H1 (cell line): Measurements from ENCODE around the gene RELCH. TPM values are rescaled to one million over a fixed set of nuclear protein-coding genes. Genes with fewer than 3 reads are reported as not detected.

Experiments used
- CTCF ChIA-PET: fragments of 300-600 bp; sonication (Branson Sonifier 250); formaldehyde crosslinking; loops from one replicate; lab custom pipeline; 2021; ENCODE audit not compliant: partially characterized antibody; lab: Charles Lee
- POLR2A ChIA-PET: fragments of 300-600 bp; sonication (Branson Sonifier 250); formaldehyde crosslinking; loops from one replicate; lab custom pipeline; 2021; ENCODE audit warnings: inconsistent platforms; ENCODE audit not compliant: partially characterized antibody; lab: Charles Lee
- DNase-seq, 2 experiments: peaks; one replicate each; pipeline versions ENCODE4 v3.0.0 to v3.0.0-alpha.2; 2010 to 2022; ENCODE audit warnings: low spot score in 2 of 2, low read depth in 1 of 2, mixed read lengths in 1 of 2
- FAIRE-seq: peaks from 2 replicates; lab custom pipeline; 2011; peaks lifted over from hg19 to GRCh38; lab: Jason Lieb, UNC
- H2AFZ ChIP-seq: 2 replicates; pipeline ENCODE4 v1.8.1; 2012; ENCODE audit warnings: low read length, inconsistent platforms
- H2AK5ac ChIP-seq: 2 replicates; pipeline ENCODE4 v1.6.1; 2013; ENCODE audit warnings: low read depth, low read length
- H2BK120ac ChIP-seq: replicated peaks from 2 replicates; pipeline ENCODE3; 2013; ENCODE audit warnings: low read depth, low read length, inconsistent platforms
- H2BK12ac ChIP-seq: 2 replicates; pipeline ENCODE4 v1.6.1; 2013; ENCODE audit warnings: low read depth, low read length
- H2BK15ac ChIP-seq: 2 replicates; pipeline ENCODE4 v1.6.1; 2013; ENCODE audit warnings: low read length
- H2BK20ac ChIP-seq: 2 replicates; pipeline ENCODE4 v1.6.1; 2013; ENCODE audit warnings: low read length
- H2BK5ac ChIP-seq: 2 replicates; pipeline ENCODE4 v1.6.1; 2013; ENCODE audit warnings: low read depth, low read length
- H3K14ac ChIP-seq: 2 replicates; pipeline ENCODE4 v1.6.1; 2013; ENCODE audit warnings: inconsistent platforms; ENCODE audit not compliant: insufficient read length
- H3K18ac ChIP-seq: 2 replicates; pipeline ENCODE4 v1.6.1; 2013; ENCODE audit warnings: low read length; ENCODE audit errors: extremely low read depth
- H3K23ac ChIP-seq: 2 replicates; pipeline ENCODE4 v1.6.1; 2013; ENCODE audit warnings: inconsistent platforms; ENCODE audit not compliant: insufficient read length
- H3K23me2 ChIP-seq: 2 replicates; pipeline ENCODE4 v1.6.1; 2013; ENCODE audit warnings: low read depth, low read length
- H3K27ac ChIP-seq: 2 replicates; pipeline ENCODE4 v1.6.1; 2011; ENCODE audit warnings: low read depth, low read length, inconsistent platforms
- H3K27me3 ChIP-seq, 4 experiments: replicated peaks in 1 of 4; 1 replicate in 1 of 4; 2 replicates in 3 of 4; pipeline versions ENCODE4 v1.6.1 to v1.8.1; 2011 to 2013; ENCODE audit warnings: low read length in 3 of 4, mild to moderate bottlenecking in 3 of 4, inconsistent platforms in 2 of 4, mixed read lengths in 2 of 4, moderate library complexity in 1 of 4; ENCODE audit not compliant: control insufficient read depth in 3 of 4, insufficient read depth in 3 of 4; ENCODE audit errors: extremely low read depth in 1 of 4
- H3K36me3 ChIP-seq, 4 experiments: 2 replicates each; pipeline versions ENCODE4 v1.6.1 to v1.8.1; 2011 to 2013; ENCODE audit warnings: mild to moderate bottlenecking in 4 of 4, low read length in 3 of 4, moderate library complexity in 2 of 4, control low read depth in 1 of 4, inconsistent platforms in 1 of 4; ENCODE audit not compliant: insufficient read depth in 4 of 4, control insufficient read depth in 2 of 4
- H3K4ac ChIP-seq: replicated peaks from 2 replicates; pipeline ENCODE3; 2013; ENCODE audit warnings: low read length, low read depth, mixed read lengths, inconsistent platforms; ENCODE audit not compliant: insufficient read length
- H3K4me1 ChIP-seq, 4 experiments: replicated peaks in 1 of 4; 1 replicate in 1 of 4; 2 replicates in 3 of 4; pipeline versions ENCODE4 v1.6.1 to v1.8.1; 2011 to 2013; ENCODE audit warnings: low read length in 3 of 4, inconsistent platforms in 2 of 4, mixed read lengths in 1 of 4; ENCODE audit not compliant: insufficient read depth in 4 of 4, control insufficient read depth in 3 of 4
- H3K4me2 ChIP-seq, 2 experiments: 2 replicates each; pipeline versions ENCODE4 v1.6.1 to v1.8.1; 2011 to 2013; ENCODE audit warnings: low read depth in 2 of 2, low read length in 2 of 2, control low read depth in 1 of 2, inconsistent platforms in 1 of 2, mild to moderate bottlenecking in 1 of 2; ENCODE audit not compliant: insufficient read depth in 1 of 2
- H3K4me3 ChIP-seq, 4 experiments: fragments of 200-600, 300-600 bp in 1 of 4; sonication (generic), shearing (Covaris generic), sonication (Bioruptor Twin) in 1 of 4; 2 replicates each; pipeline versions ENCODE4 v1.5.1 to v1.8.1; 2011 to 2016; ENCODE audit warnings: low read length in 4 of 4, low read depth in 3 of 4, control low read depth in 2 of 4, inconsistent platforms in 2 of 4, mild to moderate bottlenecking in 2 of 4, mixed read lengths in 1 of 4, moderate library complexity in 1 of 4; ENCODE audit not compliant: insufficient read depth in 2 of 4; ENCODE audit errors: extremely low read depth in 1 of 4
- H3K56ac ChIP-seq: replicated peaks from 2 replicates; pipeline ENCODE3; 2013; ENCODE audit warnings: low read depth, mild to moderate bottlenecking, mixed read lengths, low read length, inconsistent platforms; ENCODE audit not compliant: insufficient read length
- H3K79me1 ChIP-seq: 2 replicates; pipeline ENCODE4 v1.6.1; 2013; ENCODE audit warnings: low read depth, low read length, control low read depth
- H3K79me2 ChIP-seq, 2 experiments: 2 replicates each; pipeline versions ENCODE4 v1.6.1 to v1.8.1; 2012 to 2013; ENCODE audit warnings: low read length in 2 of 2, mild to moderate bottlenecking in 2 of 2, inconsistent platforms in 1 of 2; ENCODE audit not compliant: insufficient read depth in 2 of 2, control insufficient read depth in 1 of 2
- H3K9ac ChIP-seq, 4 experiments: replicated peaks in 1 of 4; 1 replicate in 1 of 4; 2 replicates in 3 of 4; pipeline versions ENCODE4 v1.6.1 to v1.8.1; 2011 to 2013; ENCODE audit warnings: low read depth in 3 of 4, low read length in 3 of 4, control low read depth in 2 of 4, mild to moderate bottlenecking in 2 of 4, moderate library complexity in 2 of 4, inconsistent platforms in 1 of 4; ENCODE audit errors: extremely low read depth in 1 of 4
- H3K9me3 ChIP-seq, 2 experiments: 2 replicates each; pipeline versions ENCODE4 v1.6.1 to v1.8.1; 2012 to 2013; ENCODE audit warnings: mild to moderate bottlenecking in 2 of 2, moderate library complexity in 2 of 2, control low read depth in 1 of 2, inconsistent platforms in 1 of 2, low read depth in 1 of 2, low read length in 1 of 2, mixed read lengths in 1 of 2; ENCODE audit not compliant: insufficient read depth in 2 of 2
- H4K20me1 ChIP-seq, 2 experiments: replicated peaks in 1 of 2; 2 replicates each; pipeline versions ENCODE3 to v1.8.1; 2011 to 2013; ENCODE audit warnings: inconsistent platforms in 2 of 2, low read length in 2 of 2, mild to moderate bottlenecking in 1 of 2; ENCODE audit not compliant: insufficient read depth in 2 of 2, control insufficient read depth in 1 of 2
- H4K5ac ChIP-seq: 2 replicates; pipeline ENCODE4 v1.6.1; 2013; ENCODE audit warnings: low read length, low read depth, mixed read lengths, inconsistent platforms; ENCODE audit not compliant: insufficient read length
- H4K8ac ChIP-seq: 2 replicates; pipeline ENCODE4 v1.8.0; 2013; ENCODE audit warnings: mild to moderate bottlenecking, moderate library complexity, low read length, inconsistent platforms; ENCODE audit not compliant: insufficient read depth; ENCODE audit errors: extremely low read depth
- H4K91ac ChIP-seq: replicated peaks from 2 replicates; pipeline ENCODE3; 2013; ENCODE audit warnings: low read length, mixed read lengths, inconsistent platforms; ENCODE audit not compliant: insufficient read length
- BACH1 ChIP-seq: IDR thresholded peaks from 2 replicates; pipeline ENCODE4 v1.6.1; 2012; ENCODE audit warnings: low read length, improper control_type of control experiment
- BRCA1 ChIP-seq: IDR thresholded peaks from 2 replicates; pipeline ENCODE4 v1.6.1; 2012; ENCODE audit warnings: low read depth, low read length, improper control_type of control experiment
- EZH2 ChIP-seq: fragments of 200-600 bp; sonication (generic); IDR thresholded peaks from 2 replicates; pipeline ENCODE4 v1.7.1; 2012; ENCODE audit warnings: low read depth, mild to moderate bottlenecking, moderate library complexity, low read length, inconsistent platforms; ENCODE audit not compliant: severe bottlenecking
- FOSL1 ChIP-seq: IDR thresholded peaks from 2 replicates; pipeline ENCODE4 v1.6.1; 2011; ENCODE audit warnings: mild to moderate bottlenecking, low read depth, low read length, moderate library complexity; ENCODE audit not compliant: insufficient read depth
- GABPA ChIP-seq: IDR thresholded peaks from 2 replicates; pipeline ENCODE4 v1.6.1; 2011; ENCODE audit warnings: mild to moderate bottlenecking, low read length, moderate library complexity, borderline replicate concordance; ENCODE audit not compliant: insufficient read depth
- KDM4A ChIP-seq: IDR thresholded peaks from one replicate; pipeline ENCODE4 v1.7.1; 2012; ENCODE audit warnings: low read depth, mild to moderate bottlenecking, moderate library complexity, low read length, inconsistent platforms; ENCODE audit not compliant: severe bottlenecking
- PHF8 ChIP-seq: fragments of 200-600 bp; sonication (generic); conservative IDR thresholded peaks from 2 replicates; pipeline ENCODE4 v1.7.1; 2012; ENCODE audit warnings: low read depth, mild to moderate bottlenecking, inconsistent platforms, low read length, moderate library complexity
- POU5F1 ChIP-seq: IDR thresholded peaks from 2 replicates; pipeline ENCODE4 v1.6.1; 2011; ENCODE audit warnings: low read depth, mild to moderate bottlenecking, low read length, moderate library complexity
- RBBP5 ChIP-seq: IDR thresholded peaks from 2 replicates; pipeline ENCODE4 v1.7.1; 2012; ENCODE audit warnings: low read depth, mild to moderate bottlenecking, inconsistent platforms, low read length, moderate library complexity, borderline replicate concordance
- SIN3A ChIP-seq, 2 experiments: IDR thresholded peaks in 1 of 2; conservative IDR thresholded peaks in 1 of 2; 2 replicates each; pipeline ENCODE4 v1.6.1; 2011 to 2012; ENCODE audit warnings: low read length in 2 of 2, improper control_type of control experiment in 1 of 2, low read depth in 1 of 2, mild to moderate bottlenecking in 1 of 2
- SP1 ChIP-seq: IDR thresholded peaks from 2 replicates; pipeline ENCODE4 v1.6.1; 2011; ENCODE audit warnings: low read depth, low read length
- SP4 ChIP-seq: IDR thresholded peaks from 2 replicates; pipeline ENCODE4 v1.6.1; 2012; ENCODE audit warnings: low read length, inconsistent platforms
- TAF1 ChIP-seq: IDR thresholded peaks from 2 replicates; pipeline ENCODE4 v1.6.1; 2011; ENCODE audit warnings: mild to moderate bottlenecking, low read depth, low read length
- WGBS, 2 experiments: shearing (Covaris generic) in 1 of 2; methylation state at CpG; one replicate each; pipeline versions ENCODE4 v1.1.6 to v1.1.7; 2013 to 2015; ENCODE audit warnings: low lambda C conversion rate in 2 of 2, mixed read lengths in 2 of 2, inconsistent platforms in 1 of 2, low coverage in 1 of 2, missing lambda C conversion rate in 1 of 2; ENCODE audit not compliant: insufficient replicate concordance in 2 of 2, insufficient coverage in 1 of 2, insufficient read length in 1 of 2; ENCODE audit errors: extremely low coverage in 1 of 2, missing lambda C conversion rate in 1 of 2; 5-methylcytosine and 5-hydroxymethylcytosine counted together
- polyA plus RNA-seq, 7 experiments: library from polyadenylated mRNA; depleted of rRNA in 3 of 7; stranded (reverse) in 5 of 7; unstranded in 2 of 7; fragments of >200 nt in 5 of 7; fragments of 200-250 nt in 2 of 7; gene quantifications; 1 replicate in 5 of 7; 2 replicates in 1 of 7; 4 replicates in 1 of 7; pipeline versions ENCODE4 v1.2.1 to v1.2.3, GENCODE V29; 2011 to 2013; ENCODE audit warnings: missing spikeins in 2 of 7, mixed read lengths in 2 of 7
- total RNA-seq: library from RNA; stranded (reverse); fragmentation: NEBNext Ultra II Directional; extraction: Animal tissue kit (Norgen Biotek cat#: 25700); gene quantifications from 2 replicates; pipeline ENCODE4 v1.2.1, GENCODE V29; 2021
- TF ChIP-seq, protein P1 (sequence below): IDR thresholded peaks from 2 replicates; pipeline ENCODE4 v1.6.1; 2012; ENCODE audit warnings: inconsistent platforms

RELCH gene
- total and polyA plus RNA-seq, 2 of the 8 experiments (the other 6 are each of a cell fraction or from before 2014, with no cell fraction given): 7.3 to 26.9 TPM

DNA sequence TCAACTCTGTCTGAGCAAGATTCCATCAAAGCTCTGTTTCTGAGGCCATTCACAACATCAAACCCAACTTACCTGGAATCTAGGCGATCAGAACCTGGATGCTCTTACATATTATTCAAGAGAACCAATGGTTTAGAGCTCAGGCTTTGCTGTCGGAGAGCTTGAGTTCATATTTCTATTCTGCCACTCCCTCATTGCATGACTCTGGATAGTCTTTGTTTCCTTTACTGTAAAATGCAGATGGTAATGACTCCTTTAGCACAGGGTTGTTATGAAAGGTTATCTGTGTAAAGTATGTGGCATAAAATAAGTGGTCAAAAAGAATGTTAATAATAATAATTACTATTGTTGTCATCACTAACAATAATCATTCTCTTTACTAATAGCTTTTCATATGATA lies 12.6 kb downstream of the RELCH start:
- Histone ChIP-seq H3K27ac (no peak overlapping the region), H3K23me2 (no peaks in the 10 kb centered on the region), H3K14ac (no peak overlapping the region), H4K5ac (no peak overlapping the region), H3K18ac (no peak overlapping the region), H3K9me3 (no peaks in the 10 kb centered on the region), H2BK20ac (no peak overlapping the region), H4K91ac (no peak overlapping the region), H2AK5ac (no peak overlapping the region), H2BK5ac (no peak overlapping the region), H3K23ac (no peak overlapping the region), H4K20me1 (peaks cover 0 to 3% of the 10 kb centered on the region in 2 experiments), H3K79me1 (peaks cover 2% of the 10 kb centered on the region; the same call in 1 of the 2 replicates), H3K56ac (no peak overlapping the region), H3K4me1 (no peaks in the 10 kb centered on the region), H3K4ac (no peak overlapping the region), H3K9ac (peak overlapping the region in 1 of 4 experiments; percentile 34; a peak in 1 of 7 replicates), H2BK15ac (no peak overlapping the region), H3K27me3 (no peaks in the 10 kb centered on the region), H3K4me3 (no peak overlapping the region), H3K79me2 (peaks cover 5 to 92% of the 10 kb centered on the region in 2 experiments; a peak in 3 of 4 replicates), H3K36me3 (no peaks in the 10 kb centered on the region), H2BK120ac (no peak overlapping the region), H4K8ac (no peak overlapping the region), H2AFZ (no peak overlapping the region), H3K4me2 (no peak overlapping the region), H2BK12ac (no peak overlapping the region)
- DNase-seq (no peak), FAIRE-seq (no peak)
- ChIA-PET CTCF (interaction anchor here (0.7 to 1.5 kb wide), 4 partner anchors 11 to 63 kb away, joined by 3 to 5 read pairs (median 4); no protein-coding TSS in a partner anchor), POLR2A (interaction anchor here (0.6 to 1.6 kb wide), 3 partner anchors 9 to 49 kb away, joined by 3 to 9 read pairs (median 8); partner anchors contain the start of genes PIGN and RELCH)
- WGBS, 2 experiments: 89% methylated on average over 2 of the region's 2 CpGs; no CpG with 5 or more reads in 1 of the 2 experiments
- TF ChIP-seq GABPA (no peak), RBBP5 (no peak), SIN3A (conservative IDR thresholded peaks at IDR 0.05 in 1 of 2, IDR thresholded peaks at IDR 0.05 in 1 of 2; ENCODE audit: low read depth in 1 of 2, low read length in 2 of 2) (no peak), SP4 (no peak), POU5F1 (no peak), EZH2 (no peak), FOSL1 (no peak), TAF1 (no peak), KDM4A (no peak), BRCA1 (no peak), PHF8 (no peak), BACH1 (no peak), SP1 (no peak)
- TF ChIP-seq, protein P1, sequence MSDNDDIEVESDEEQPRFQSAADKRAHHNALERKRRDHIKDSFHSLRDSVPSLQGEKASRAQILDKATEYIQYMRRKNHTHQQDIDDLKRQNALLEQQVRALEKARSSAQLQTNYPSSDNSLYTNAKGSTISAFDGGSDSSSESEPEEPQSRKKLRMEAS: no peak
